ENCODE measurements around the gene MTHFD1L. TPM values are rescaled to one million over a fixed set of nuclear protein-coding genes. Genes with fewer than 3 reads are reported as not detected.

MTHFD1L gene
- total RNA-seq: 47.3 and 60.0 TPM in 2 replicates

DNA sequence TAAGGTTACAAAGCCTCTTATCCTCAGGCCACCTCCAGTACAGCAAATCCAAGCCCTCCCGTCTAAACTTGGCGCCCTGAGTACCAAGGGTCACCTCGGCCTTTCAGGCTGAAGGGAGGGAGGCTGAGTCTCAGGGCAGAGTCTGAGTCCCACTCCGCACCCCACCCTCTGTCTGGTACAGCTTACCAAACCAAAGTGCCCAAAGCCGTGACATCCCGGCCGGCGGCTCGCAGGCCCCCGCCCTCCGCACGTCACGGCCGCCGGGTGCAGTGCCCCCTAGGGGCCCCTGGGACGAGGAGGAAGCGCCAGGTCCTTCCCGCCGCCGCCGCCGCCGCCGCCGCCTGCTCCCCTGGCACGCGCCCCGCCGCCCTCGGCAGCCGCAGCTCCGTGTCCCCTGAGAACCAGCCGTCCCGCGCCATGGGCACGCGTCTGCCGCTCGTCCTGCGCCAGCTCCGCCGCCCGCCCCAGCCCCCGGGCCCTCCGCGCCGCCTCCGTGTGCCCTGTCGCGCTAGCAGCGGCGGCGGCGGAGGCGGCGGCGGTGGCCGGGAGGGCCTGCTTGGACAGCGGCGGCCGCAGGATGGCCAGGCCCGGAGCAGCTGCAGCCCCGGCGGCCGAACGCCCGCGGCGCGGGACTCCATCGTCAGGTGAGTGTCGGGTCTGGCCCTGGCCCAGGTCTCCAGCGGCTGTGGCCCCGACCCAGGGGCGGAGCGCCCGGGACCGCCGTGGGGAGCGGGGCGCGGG lies at the start of gene MTHFD1L:
Gene MTHFD1L (plus strand): TSS at position 297 of the 741 bp plus-strand sequence. CDS start 121 bp downstream, at position 418.

All from uterine smooth muscle cell (primary cell).